ENCODE measurements around the gene RGPD3. TPM values are rescaled to one million over a fixed set of nuclear protein-coding genes. Genes with fewer than 3 reads are reported as not detected.

The RGPD3 gene
- total RNA-seq, 1 donor, result 0.43 TPM

- no peak for TF ChIP-seq CTCF (IDR thresholded peaks at IDR 0.05; ENCODE audit: insufficient read depth, low read depth, low read length)
- no peak for DNase-seq (ENCODE audit: low read depth)
- no peak overlapping the region for H3K4me3 ChIP-seq (ENCODE audit: low read depth, low read length)
These were observed 114.5 kb downstream of the RGPD3 start for GRCh38 chr2:106353676-106354075.

- DNase-seq (ENCODE audit: low read depth), result no peak
- no peak overlapping the region for H3K4me3 ChIP-seq (ENCODE audit: low read depth, low read length)
- no peak for TF ChIP-seq CTCF (IDR thresholded peaks at IDR 0.05; ENCODE audit: insufficient read depth, low read depth, low read length)
These were observed 117.2 kb downstream of the RGPD3 start for GRCh38 chr2:106350980-106351379.

- TF ChIP-seq CTCF (IDR thresholded peaks at IDR 0.05; ENCODE audit: insufficient read depth, low read depth, low read length), result no peak
- no peak overlapping the region for H3K4me3 ChIP-seq (ENCODE audit: low read depth, low read length)
These were observed 123.9 kb downstream of the RGPD3 start for GRCh38 chr2:106344302-106344701.

GRCh38 chr2:106343274-106343673 is 124.9 kb downstream of the RGPD3 start:
- TF ChIP-seq CTCF (IDR thresholded peaks at IDR 0.05; ENCODE audit: insufficient read depth, low read depth, low read length), result no peak
- no peak overlapping the region for H3K4me3 ChIP-seq (ENCODE audit: low read depth, low read length)
- no peak for DNase-seq (ENCODE audit: low read depth)

More at GRCh38 chr2:106344302-106344701, 123.9 kb downstream of the RGPD3 start:
- DNase-seq (ENCODE audit: low read depth), result no peak

- no peak overlapping the region for H3K4me3 ChIP-seq (ENCODE audit: low read depth, low read length)
- DNase-seq (ENCODE audit: low read depth), result no peak
- TF ChIP-seq CTCF (IDR thresholded peaks at IDR 0.05; ENCODE audit: insufficient read depth, low read depth, low read length), result no peak
These were observed 125.4 kb downstream of the RGPD3 start for GRCh38 chr2:106342831-106343251.

GRCh38 chr2:106341666-106342065 is 126.5 kb downstream of the RGPD3 start:
- TF ChIP-seq CTCF (IDR thresholded peaks at IDR 0.05; ENCODE audit: insufficient read depth, low read depth, low read length), result no peak
- no peak overlapping the region for H3K4me3 ChIP-seq (ENCODE audit: low read depth, low read length)
- no peak for DNase-seq (ENCODE audit: low read depth)

Other genes with a start within 250 kb of the RGPD3 start
- gene CD8B2, start 19.0 kb upstream of the RGPD3 start, total RNA-seq, result not detected in 2 replicates